Spinal cord (tissue), 10 donors: Measurements from ENCODE around the gene PDS5A. TPM values are rescaled to one million over a fixed set of nuclear protein-coding genes. Genes with fewer than 3 reads are reported as not detected.
"Not testable (repeated sequence)": the region's sequence is repeated elsewhere in the genome, so short reads cannot be mapped to it uniquely, and the experiment has no call there.

Source experiments
- DNase-seq, 6 donors: peaks; one replicate each; pipeline versions ENCODE4 v3.0.0 to v3.0.0-alpha.2; 2013 to 2015; ENCODE audit warnings: low spot score in 6 of 6, low read depth in 4 of 6
- H3K27ac ChIP-seq: one replicate; pipeline ENCODE4 v1.5.1; 2013; ENCODE audit warnings: low read depth, low read length, control low read depth
- H3K27me3 ChIP-seq: one replicate; pipeline ENCODE4 v1.6.1; 2013; ENCODE audit warnings: low read length; ENCODE audit not compliant: control insufficient read depth, insufficient read depth
- H3K36me3 ChIP-seq: one replicate; pipeline ENCODE4 v1.6.1; 2013; ENCODE audit warnings: low read length; ENCODE audit not compliant: control insufficient read depth, insufficient read depth
- H3K4me1 ChIP-seq: one replicate; pipeline ENCODE4 v1.6.1; 2013; ENCODE audit warnings: low read length; ENCODE audit not compliant: control insufficient read depth, insufficient read depth
- H3K4me3 ChIP-seq: one replicate; pipeline ENCODE4 v1.5.1; 2013; ENCODE audit warnings: low read depth, low read length, control low read depth
- H3K9me3 ChIP-seq: one replicate; pipeline ENCODE4 v1.6.1; 2013; ENCODE audit warnings: low read length; ENCODE audit not compliant: control insufficient read depth, insufficient read depth
- WGBS: methylation state at CpG from one replicate; pipeline ENCODE4 v1.1.5; 2013; ENCODE audit warnings: missing lambda C conversion rate; ENCODE audit not compliant: insufficient coverage; 5-methylcytosine and 5-hydroxymethylcytosine counted together
- polyA plus RNA-seq, 2 donors: library from polyadenylated mRNA; unstranded; fragments of 120-200 nt; gene quantifications; one replicate each; pipeline ENCODE4 v1.2.1, GENCODE V29; 2013; ENCODE audit not compliant: insufficient read length in 2 of 2
- small RNA-seq: library from RNA; depleted of rRNA; stranded (forward); fragments of <200 nt; gene quantifications from one replicate; pipeline ENCODE3, GENCODE V24; 2014; ENCODE audit warnings: low replicate concordance
- total RNA-seq, 2 donors: library from RNA; depleted of rRNA in 1 of 2; stranded (reverse); fragments of 120-200 nt in 1 of 2; fragments of >200 nt in 1 of 2; gene quantifications; one replicate each; pipeline versions ENCODE4 v1.2.3 to v1.2.4, GENCODE V29; 2013 to 2014
- donor health status: healthy.

PDS5A gene
- total and polyA plus RNA-seq, 4 donors: 34.8 to 94.5 (median 43.7) TPM

DNA sequence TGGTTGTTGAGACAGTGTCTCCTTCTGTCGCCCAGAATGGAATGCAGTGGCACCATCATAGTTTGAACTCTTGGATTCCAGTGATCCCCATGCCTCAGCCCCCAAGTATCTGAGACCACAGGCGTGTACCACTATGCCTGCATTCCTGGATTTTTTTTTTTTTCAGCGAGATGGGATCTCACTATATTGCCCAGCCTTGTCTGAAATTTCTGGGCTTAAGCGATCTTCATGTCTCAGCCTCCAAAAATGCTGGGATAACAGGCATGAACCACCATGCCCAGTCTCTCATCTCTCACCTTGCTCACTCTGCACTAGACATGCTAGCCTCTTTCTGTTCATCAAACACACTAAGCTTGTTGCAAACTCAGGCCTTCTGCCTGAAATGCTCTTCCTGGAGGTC is 175.7 kb downstream of the PDS5A start:
- no peaks in the 10 kb centered on the region for H3K27me3 ChIP-seq
- H3K4me3 ChIP-seq: no peak overlapping the region
- WGBS: 100% methylated on average over 4 of the region's 4 CpGs
- no peak for DNase-seq
- no peaks in the 10 kb centered on the region for H3K9me3 ChIP-seq
- H3K4me1 ChIP-seq: no peaks in the 10 kb centered on the region
- no peaks in the 10 kb centered on the region for H3K36me3 ChIP-seq
- H3K27ac ChIP-seq: no peak overlapping the region

DNA sequence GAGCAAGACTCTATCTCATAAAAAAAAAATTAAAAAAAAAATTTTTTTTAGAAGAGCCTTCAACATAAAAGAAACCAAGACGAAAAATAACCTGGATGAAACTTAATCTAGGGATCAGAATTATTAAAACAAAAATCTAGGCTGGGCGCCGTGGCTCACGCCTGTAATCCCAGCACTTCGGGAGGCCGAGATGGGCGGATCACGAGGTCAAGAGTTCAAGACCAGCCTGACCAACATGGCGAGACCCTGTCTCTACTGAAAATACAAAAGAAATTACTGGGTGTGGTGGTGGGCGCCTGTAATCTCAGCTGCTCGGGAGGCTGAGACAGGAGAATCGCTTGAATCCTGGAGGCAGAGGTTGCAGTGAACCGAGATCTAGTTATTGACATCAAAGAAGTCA is 184.7 kb downstream of the PDS5A start:
- not testable (repeated sequence) for H3K4me1 ChIP-seq, H3K27me3 ChIP-seq, DNase-seq, H3K9me3 ChIP-seq, H3K27ac ChIP-seq, H3K36me3 ChIP-seq, H3K4me3 ChIP-seq
- 98% methylated on average over 6 of the region's 13 CpGs for WGBS

DNA sequence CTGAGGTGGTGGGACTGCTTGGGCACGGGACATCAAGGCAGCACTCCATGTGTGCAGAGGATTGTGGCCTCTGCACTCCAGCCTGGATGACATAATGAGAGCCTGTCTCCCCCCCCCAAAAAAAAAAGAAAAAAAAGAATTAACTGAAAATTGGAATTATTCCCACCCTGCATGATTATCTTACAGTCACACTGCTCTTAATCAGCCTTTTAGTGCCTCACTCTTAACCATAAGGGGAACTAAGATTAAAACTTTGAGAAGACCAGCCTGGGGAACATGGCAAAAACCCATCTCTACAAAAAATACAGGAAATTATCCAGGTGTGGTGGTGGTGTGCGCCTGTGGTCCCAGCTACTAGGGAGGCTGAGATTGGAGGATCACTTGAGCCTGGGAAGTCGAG is 185.2 kb downstream of the PDS5A start:
- H3K9me3 ChIP-seq: no peaks in the 10 kb centered on the region
- no peaks in the 10 kb centered on the region for H3K36me3 ChIP-seq
- no peak overlapping the region for H3K27ac ChIP-seq
- no peaks in the 10 kb centered on the region for H3K27me3 ChIP-seq
- H3K4me3 ChIP-seq: no peak overlapping the region
- no CpG with 5 or more reads among the region's 3 CpGs for WGBS
- no peak for DNase-seq
- no peaks in the 10 kb centered on the region for H3K4me1 ChIP-seq

DNA sequence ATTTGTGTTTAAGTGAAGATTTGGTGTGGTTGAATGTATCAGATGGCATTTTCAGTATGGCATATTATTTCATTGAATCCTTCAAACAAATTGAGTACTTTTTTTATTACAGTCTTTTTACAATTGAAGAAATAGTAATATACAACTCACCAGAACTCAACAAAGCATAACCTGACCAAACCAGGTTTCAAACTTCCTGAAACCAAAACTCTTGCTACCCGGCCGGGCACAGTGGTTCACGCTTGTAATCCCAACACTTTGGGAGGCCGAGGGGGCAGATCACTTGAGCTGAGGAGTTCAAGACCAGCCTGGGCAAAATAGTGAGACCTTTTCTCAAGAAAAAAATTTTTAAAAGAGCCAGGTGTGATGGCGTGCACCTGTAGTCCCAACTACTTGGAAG is 185.6 kb downstream of the PDS5A start:
- no peaks in the 10 kb centered on the region for H3K27me3 ChIP-seq

DNA sequence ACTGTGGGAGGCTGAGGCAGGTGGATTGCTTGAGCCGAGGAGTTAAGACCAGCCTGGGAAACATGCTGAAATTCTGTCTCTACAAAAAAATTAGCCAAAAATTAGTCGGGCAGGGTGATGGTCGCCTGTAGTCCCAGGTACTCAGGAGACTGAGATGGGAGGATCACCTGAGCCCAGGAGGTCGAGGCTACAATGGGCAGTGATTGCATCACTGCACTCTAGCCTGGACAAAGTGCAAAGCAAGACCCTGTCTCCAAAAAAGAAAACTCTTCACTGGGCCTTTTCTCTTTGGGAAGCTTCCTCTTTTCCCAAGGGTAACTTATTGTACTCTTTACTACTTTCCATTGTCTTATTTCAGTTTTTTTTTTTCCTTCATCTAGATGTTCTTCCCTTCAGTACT is 190.9 kb downstream of the PDS5A start:
- 64% methylated on average over 3 of the region's 4 CpGs for WGBS
- no peaks in the 10 kb centered on the region for H3K9me3 ChIP-seq
- no peak overlapping the region for H3K27ac ChIP-seq
- H3K4me3 ChIP-seq: no peak overlapping the region
- no peaks in the 10 kb centered on the region for H3K27me3 ChIP-seq
- no peak for DNase-seq
- H3K4me1 ChIP-seq: no peaks in the 10 kb centered on the region
- H3K36me3 ChIP-seq: no peaks in the 10 kb centered on the region

More for the DNA sequence above, 185.6 kb downstream of the PDS5A start:
- H3K36me3 ChIP-seq: no peaks in the 10 kb centered on the region
- H3K4me3 ChIP-seq: no peak overlapping the region
- no peak for DNase-seq
- H3K27ac ChIP-seq: no peak overlapping the region
- H3K9me3 ChIP-seq: no peaks in the 10 kb centered on the region
- WGBS: 84% methylated on average over 4 of the region's 5 CpGs
- H3K4me1 ChIP-seq: no peaks in the 10 kb centered on the region

DNA sequence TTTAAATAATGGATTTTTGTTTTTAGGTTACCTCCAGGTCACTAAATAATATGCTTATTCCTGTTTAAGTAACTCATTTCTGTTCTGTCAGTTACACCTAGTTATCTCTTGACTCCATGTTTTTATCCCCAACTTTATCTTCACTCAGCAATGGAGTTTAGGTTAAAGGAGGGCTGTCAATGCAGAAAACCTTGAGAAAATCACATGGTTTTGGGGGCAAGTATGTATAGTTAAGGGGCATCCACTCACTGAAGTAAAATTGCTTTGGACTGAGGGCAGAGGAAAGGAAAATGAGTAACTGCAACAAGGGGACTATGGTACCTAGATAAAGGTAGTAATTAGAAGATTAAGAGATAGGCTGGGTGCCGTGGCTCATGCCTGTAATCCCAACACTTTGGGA is 192.6 kb downstream of the PDS5A start:
- Histone ChIP-seq H3K27ac (no peak overlapping the region), H3K27me3 (no peaks in the 10 kb centered on the region), H3K36me3 (no peaks in the 10 kb centered on the region), H3K4me1 (no peaks in the 10 kb centered on the region), H3K4me3 (no peak overlapping the region), H3K9me3 (no peaks in the 10 kb centered on the region)
- WGBS: 80% methylated on average over 1 of the region's 1 CpG
- no peak for DNase-seq

DNA sequence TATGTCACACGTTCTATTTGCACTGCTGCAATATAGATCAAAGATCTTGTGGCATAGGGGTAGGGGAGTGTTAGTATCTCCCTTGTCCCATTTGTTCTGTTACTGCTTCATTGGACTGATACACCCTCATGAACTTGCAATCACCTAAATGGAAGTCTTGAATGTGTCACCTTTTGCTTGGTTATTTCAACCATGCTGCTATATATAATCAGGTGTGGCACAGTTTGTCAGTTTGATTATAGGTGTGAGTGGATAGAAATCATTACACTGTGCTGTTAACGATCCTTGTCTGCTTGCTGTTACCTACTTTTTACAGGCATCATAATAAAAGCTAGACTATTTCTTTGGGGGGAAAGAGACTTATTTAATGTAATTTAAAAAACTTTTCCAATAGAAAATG is 195.7 kb downstream of the PDS5A start:
- not testable (repeated sequence) for H3K27me3 ChIP-seq, H3K36me3 ChIP-seq, H3K4me1 ChIP-seq, H3K27ac ChIP-seq, H3K9me3 ChIP-seq, H3K4me3 ChIP-seq
- DNase-seq: peak in 1 of 6 donors; percentile 3
- WGBS: no CpG with 5 or more reads among the region's 2 CpGs

Small RNA genes within 50 kb of the gene (small RNA-seq; reads per million reads assigned to genes)
- gene RNA5SP159: not detected

Other genes starting within 250 kb of the PDS5A start
- gene N4BP2, start 78.9 kb upstream of the PDS5A start, total RNA-seq: 10 to 100 TPM; 25.6 to 52.2 TPM
- 10 to 100 TPM in 1 of 2 donors, 1 to 10 TPM in 1; 9.1 to 13.7 TPM for gene N4BP2, start 78.9 kb upstream of the PDS5A start, polyA plus RNA-seq
- 1 to 10 TPM; 1.8 to 3.1 TPM for gene RHOH, start 219.1 kb upstream of the PDS5A start, total RNA-seq
- 1 to 10 TPM; 1.1 TPM for gene RHOH, start 219.1 kb upstream of the PDS5A start, polyA plus RNA-seq